ENCODE results near the gene DISC1.
"Not testable (repeated sequence)": the region's sequence is repeated elsewhere in the genome, so short reads cannot be mapped to it uniquely, and the experiment has no call there.

DISC1 gene

DNA sequence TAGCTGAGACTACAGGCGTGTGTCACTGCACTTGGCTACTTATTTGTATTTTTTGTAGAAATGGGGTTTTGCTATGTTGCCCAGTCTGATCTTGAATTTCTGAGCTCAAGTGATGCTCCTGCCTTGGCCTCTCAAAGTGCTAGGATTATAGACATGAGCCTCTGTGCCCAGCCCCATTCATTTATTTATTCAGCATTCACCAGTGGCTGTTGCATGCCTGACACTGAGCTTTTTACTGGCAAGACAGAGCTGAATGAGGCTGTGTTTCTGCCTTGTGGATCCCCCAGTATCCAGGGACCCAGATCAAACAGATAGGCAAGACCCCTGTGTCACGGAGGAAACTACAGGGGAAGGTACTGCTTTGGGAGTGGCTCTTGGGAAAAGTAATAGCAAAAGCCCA is 109.4 kb downstream of the DISC1 start:
- no peak for DNase-seq

- DNase-seq: no peak
Observed at GRCh38 chr1:231736464-231736863, 109.9 kb downstream of the DISC1 start.

DNA sequence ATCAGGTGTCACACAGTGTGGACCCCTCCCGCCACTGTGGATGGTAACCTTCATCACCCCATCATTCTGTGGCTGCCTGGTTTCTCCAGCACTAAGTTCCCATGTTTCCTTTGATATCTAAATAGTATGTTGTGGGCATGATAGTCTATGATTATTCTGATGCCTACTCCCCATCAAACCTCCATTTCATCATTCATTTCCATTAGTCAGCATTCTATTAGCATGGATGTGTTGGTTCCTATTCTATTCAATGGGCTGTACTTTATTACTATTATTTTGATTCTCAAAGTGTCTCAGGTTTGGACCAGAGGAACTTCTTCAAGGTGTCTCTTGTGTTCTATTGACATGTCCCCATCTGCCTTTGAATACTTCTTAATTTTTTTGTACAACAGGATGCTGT is 112.0 kb downstream of the DISC1 start:
- no peak for DNase-seq

DNA sequence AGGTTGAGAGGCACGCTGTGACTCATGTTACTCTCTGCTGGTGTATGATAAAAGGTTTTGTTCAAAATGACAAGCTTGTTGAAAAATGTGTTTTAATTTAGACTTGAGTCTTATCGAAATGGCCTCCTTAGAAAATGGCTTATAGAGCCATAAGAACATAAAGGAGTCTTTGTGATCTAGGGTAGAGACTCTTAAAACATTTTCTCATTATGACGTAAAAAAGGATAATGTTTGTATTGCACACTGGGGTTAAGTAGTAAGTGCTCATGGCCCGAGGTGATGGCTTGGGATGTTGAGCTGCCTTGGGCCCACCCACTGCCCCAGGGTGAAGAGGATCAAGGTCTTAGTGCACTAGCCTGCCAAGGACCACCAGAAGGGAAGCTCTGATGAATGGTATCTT is 117.4 kb downstream of the DISC1 start:
- DNase-seq: no peak

- DNase-seq: no peak
Observed at GRCh38 chr1:231748760-231749415, 122.3 kb downstream of the DISC1 start.

- no peak for DNase-seq
Observed at GRCh38 chr1:231750296-231750695, 123.7 kb downstream of the DISC1 start.

- no peak for DNase-seq
Observed at GRCh38 chr1:231750818-231751362, 124.3 kb downstream of the DISC1 start.

DNA sequence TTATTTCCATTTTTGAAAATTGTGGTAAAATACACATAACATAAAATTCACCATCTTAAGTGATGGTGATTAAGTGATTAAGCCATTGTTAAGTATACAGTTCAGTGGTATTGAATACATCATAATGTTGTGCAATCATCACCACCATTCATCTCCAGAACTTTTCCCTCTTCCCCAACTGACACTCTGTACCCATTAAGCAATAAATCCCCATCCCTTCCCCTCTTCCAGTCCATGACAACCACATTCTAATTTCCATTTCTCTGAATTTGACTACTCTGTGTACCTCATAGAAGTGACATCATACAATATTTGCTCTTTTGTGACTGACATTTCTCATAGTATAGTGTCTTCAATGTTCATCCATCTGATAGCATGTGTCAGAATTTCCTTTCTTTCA is 124.8 kb downstream of the DISC1 start:
- no peak for DNase-seq

GRCh38 chr1:231753313-231753712 is 126.7 kb downstream of the DISC1 start:
- DNase-seq: no peak

- no peak for DNase-seq
Observed at GRCh38 chr1:231757101-231757404, 130.5 kb downstream of the DISC1 start.

DNA sequence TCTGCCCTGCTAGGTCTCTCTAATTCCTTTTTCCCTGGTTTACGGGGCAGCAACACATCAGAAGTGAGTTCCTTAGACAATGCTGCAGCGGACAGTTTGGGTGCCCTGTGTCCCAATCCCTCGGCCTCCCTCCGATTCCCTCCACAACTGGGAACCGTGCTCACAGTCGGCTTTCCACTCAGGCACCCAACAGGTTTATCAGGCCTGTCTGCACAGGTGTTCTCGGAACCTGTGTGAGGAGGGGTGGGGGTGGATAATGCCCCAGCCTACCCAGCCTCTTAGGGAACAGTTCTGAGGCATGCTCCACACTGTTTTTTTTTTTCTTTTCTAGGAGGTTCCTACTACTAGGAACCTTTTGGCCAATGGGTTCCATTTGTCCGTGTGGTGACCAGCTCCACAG is 131.2 kb downstream of the DISC1 start:
- DNase-seq: no peak

- no peak for DNase-seq
Observed at GRCh38 chr1:231761252-231761651, 134.7 kb downstream of the DISC1 start.

DNA sequence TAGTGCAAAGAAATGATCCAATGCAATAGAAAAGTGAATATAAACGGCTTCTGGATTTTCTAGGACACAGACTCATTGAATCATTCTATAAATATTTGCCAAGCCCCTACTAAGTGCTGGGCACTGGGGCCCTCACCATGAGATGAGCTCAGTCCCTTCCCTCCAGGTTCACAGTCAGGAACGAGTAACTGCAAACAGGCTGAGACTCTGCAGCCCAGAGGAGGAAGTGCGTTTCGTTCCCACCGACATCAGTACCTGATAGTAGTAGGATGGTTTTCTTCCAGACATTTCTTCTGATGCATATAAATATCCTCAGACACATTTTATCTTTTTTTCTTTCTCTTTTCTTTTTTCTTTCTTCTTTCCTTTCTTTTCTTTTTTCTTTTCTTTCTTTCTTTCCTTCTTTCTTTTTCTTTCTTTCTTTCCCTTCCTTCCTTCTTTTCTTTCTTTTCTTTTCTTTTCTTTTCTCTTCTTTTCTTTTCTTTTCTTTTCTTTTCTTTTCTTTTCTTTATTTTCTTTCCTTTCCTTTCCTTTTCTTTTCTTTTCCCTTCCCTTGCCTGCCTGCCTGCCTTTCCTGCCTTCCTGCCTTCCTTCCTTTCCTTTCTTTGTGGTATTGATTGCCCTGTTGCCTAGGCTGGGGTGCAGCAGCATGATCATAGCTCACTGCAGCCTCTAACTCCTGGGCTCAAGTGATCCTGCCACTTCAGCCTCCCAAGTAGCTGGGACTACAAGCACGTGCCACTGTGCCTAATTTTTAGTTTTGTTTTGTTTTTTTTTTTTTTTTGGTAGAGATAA is 135.4 kb downstream of the DISC1 start:
- no peak for DNase-seq

DNA sequence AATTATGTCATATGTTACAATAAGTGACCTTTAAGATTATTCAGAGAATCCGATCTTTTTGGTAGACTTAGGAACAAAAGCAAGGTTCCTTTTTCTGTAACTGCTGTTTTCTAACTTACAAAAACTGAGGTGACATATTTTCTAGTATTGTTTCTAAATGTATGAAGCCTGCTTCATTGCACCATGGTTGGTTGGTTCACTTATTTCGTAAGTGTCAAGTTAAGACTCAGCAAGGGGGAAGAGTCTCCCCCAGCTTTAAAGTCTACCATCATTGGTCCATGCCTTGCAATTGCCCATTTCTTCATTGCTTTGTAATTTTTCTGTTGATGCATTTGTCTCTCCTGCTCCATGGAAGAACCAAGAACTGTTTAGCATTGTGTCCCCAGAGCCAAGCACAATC is 136.9 kb downstream of the DISC1 start:
- no peak for DNase-seq

- DNase-seq: not testable (repeated sequence)
Observed at GRCh38 chr1:231765825-231766224, 139.2 kb downstream of the DISC1 start.

DNA sequence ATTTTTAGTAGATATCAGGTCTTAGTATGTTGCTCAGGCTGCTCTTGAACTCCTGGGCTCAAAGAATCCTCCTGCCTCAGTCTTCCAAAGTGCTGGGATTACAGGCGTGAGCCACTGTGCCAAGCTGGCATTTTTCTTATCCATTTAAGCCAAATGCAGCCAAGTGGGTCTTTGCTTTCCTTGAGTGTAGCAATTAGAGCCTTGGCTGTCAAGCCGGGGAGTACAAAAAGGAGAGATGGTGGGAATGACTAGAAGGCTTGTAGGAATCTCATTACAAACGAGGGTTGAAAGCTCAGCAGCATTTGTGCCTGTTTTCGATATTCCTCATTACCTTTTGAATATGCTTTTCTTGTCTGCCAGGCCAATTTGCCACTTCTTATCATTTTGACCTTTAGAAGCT is 140.9 kb downstream of the DISC1 start:
- no peak for DNase-seq

DNA sequence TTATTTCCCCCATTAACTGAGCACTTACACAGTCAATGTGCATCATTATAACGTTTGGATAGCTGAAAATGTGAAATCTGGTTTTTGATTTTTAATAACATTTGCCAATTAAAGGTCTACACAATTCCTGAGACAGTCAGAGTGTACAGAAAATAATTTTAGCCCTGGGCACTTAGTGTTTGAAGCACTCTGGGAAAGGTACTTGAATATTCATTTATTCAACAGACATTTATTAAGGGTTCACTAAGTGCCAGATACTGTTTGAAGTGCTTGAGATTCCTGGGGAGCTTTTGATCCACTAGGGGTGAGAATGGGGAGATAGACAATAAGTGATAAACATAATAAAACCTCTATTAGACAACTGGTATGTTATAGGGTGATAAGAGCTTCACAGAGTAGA is 141.8 kb downstream of the DISC1 start:
- DNase-seq: no peak

DNA sequence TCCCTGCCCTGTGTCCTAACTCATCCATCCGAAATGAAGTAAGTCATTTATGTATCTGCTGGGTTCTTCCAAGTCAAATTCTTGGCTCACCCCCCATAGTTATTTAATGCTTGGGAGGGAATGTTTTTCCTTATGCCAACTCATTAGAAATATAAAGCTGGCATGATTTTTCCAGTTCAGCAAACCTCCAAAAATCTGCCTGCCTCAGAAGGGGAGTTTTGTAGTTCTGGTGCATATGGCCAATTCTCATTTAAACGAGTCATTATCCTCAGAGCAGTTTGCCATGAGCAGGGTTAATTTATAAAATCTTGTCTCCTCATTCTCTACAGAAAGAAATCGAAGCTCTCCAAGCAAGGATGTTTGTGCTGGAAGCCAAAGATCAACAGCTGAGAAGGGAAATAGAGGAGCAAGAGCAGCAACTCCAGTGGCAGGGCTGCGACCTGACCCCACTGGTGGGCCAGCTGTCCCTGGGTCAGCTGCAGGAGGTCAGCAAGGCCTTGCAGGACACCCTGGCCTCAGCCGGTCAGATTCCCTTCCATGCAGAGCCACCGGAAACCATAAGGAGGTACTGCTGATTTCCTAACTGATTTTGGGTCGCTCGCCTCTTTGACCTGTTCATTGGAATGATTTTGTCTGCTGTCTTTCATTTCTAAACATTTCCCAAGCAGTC is 144.1 kb downstream of the DISC1 start:
- DNase-seq: no peak

DNA sequence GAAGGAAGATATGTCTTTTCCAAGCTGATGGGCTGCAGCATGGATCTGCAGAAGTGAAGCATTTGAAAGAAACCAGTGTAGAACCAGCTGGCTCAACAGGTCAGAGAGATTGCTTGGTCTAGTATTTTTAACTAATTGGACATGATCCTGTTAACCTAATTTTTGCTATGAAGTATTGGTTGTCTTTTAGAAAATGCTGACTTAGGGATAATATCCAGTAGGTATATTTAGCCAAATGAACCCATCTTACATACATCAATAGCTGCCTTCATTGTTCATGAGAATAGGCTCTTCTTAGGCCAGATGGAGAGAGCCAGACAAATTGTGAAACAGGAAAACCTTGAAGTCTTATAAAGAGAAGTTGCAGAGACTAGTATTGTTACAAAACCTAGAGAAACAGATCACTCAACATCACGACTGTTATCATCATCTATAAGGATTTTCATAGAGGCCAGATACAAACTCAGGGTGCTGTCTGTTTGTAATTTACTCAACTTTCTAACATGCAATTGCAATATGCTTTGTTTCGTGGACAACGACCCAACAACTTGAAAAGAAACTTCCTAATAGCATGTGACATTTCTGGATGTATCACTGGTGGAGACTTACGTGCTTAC is 148.2 kb downstream of the DISC1 start:
- no peak for DNase-seq

GRCh38 chr1:231776010-231776756 is 149.6 kb downstream of the DISC1 start:
- DNase-seq: no peak

DNA sequence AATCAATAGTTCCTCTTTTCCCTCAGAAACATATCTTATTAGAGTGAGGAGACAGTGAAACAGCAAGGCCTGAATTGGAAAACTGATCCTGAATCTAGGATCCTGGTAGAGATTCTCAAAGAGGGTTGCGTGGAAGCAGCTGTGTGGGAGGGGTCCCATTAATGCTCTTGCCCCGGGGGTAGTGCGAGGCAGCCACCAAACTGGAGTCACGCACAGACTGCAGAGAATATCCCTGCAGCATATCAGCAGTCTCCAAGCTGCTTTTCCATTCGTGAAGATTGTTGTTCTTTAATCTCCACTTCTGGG is 150.1 kb downstream of the DISC1 start:
- DNase-seq: no peak

GRCh38 chr1:231778009-231778719 is 151.6 kb downstream of the DISC1 start:
- DNase-seq: no peak

Data from NCI-H1436 treated with DMSO at 0.1 percent for 48 hours (cell line).